ENCODE data around the gene SORBS2.

GRCh38 chr4:185542626-185543315 is 269.2 kb downstream of the SORBS2 start:
- TF ChIP-seq CTCF (IDR thresholded peaks at IDR 0.05; ENCODE audit: low read depth, low read length) (no peak), EZH2phosphoT487 (IDR thresholded peaks at IDR 0.05; ENCODE audit: low read depth) (no peak)
